H9 (cell line): ENCODE results near the gene SMO. TPM values are rescaled to one million over a fixed set of nuclear protein-coding genes. Genes with fewer than 3 reads are reported as not detected.

Source experiments
- DNase-seq: peaks from one replicate; pipeline ENCODE4 v3.0.0-alpha.2; 2017
- H2AFZ ChIP-seq: one replicate; pipeline ENCODE4 v1.6.1; 2013; ENCODE audit warnings: mild to moderate bottlenecking, low read length, control low read depth, moderate library complexity
- H2AK5ac ChIP-seq: 2 replicates; pipeline ENCODE4 v1.6.1; 2013; ENCODE audit warnings: low read length, control low read depth, mixed read lengths; ENCODE audit not compliant: insufficient read length
- H2BK120ac ChIP-seq: one replicate; pipeline ENCODE4 v1.6.1; 2013; ENCODE audit warnings: low read depth, mild to moderate bottlenecking, low read length, control low read depth, inconsistent platforms; ENCODE audit not compliant: poor library complexity, severe bottlenecking
- H2BK12ac ChIP-seq: 2 replicates; pipeline ENCODE4 v1.6.1; 2013; ENCODE audit warnings: low read length, control low read depth, mixed read lengths, low read depth; ENCODE audit not compliant: insufficient read length
- H2BK15ac ChIP-seq: 2 replicates; pipeline ENCODE4 v1.6.1; 2013; ENCODE audit warnings: low read depth, low read length, control low read depth
- H2BK20ac ChIP-seq: one replicate; pipeline ENCODE4 v1.6.1; 2013; ENCODE audit warnings: low read depth, mild to moderate bottlenecking, low read length, control low read depth, inconsistent platforms; ENCODE audit not compliant: poor library complexity, severe bottlenecking
- H2BK5ac ChIP-seq: 2 replicates; pipeline ENCODE4 v1.6.1; 2013; ENCODE audit warnings: low read length, control low read depth, mixed read lengths; ENCODE audit not compliant: insufficient read length
- H3K14ac ChIP-seq: 2 replicates; pipeline ENCODE4 v1.6.1; 2013; ENCODE audit warnings: low read length, control low read depth; ENCODE audit not compliant: insufficient read depth
- H3K18ac ChIP-seq: 2 replicates; pipeline ENCODE4 v1.6.1; 2013; ENCODE audit warnings: low read depth, mild to moderate bottlenecking, mixed read lengths, low read length, control low read depth; ENCODE audit not compliant: insufficient read length
- H3K23ac ChIP-seq: 2 replicates; pipeline ENCODE4 v1.6.1; 2013; ENCODE audit warnings: low read length, control low read depth, mixed read lengths, low read depth; ENCODE audit not compliant: insufficient read length
- H3K23me2 ChIP-seq: 2 replicates; pipeline ENCODE4 v1.6.1; 2013; ENCODE audit warnings: low read depth, mild to moderate bottlenecking, mixed read lengths, low read length, control low read depth; ENCODE audit not compliant: insufficient read length, poor library complexity, severe bottlenecking
- H3K27ac ChIP-seq: 2 replicates; pipeline ENCODE4 v1.5.1; 2013; ENCODE audit warnings: low read length, control low read depth, mixed read lengths, low read depth; ENCODE audit not compliant: insufficient read length
- H3K27me3 ChIP-seq: 2 replicates; pipeline ENCODE4 v1.6.1; 2013; ENCODE audit warnings: low read length, control low read depth, inconsistent platforms; ENCODE audit not compliant: insufficient read depth
- H3K4ac ChIP-seq: 2 replicates; pipeline ENCODE4 v1.6.1; 2013; ENCODE audit warnings: low read depth, mild to moderate bottlenecking, control low read depth, inconsistent platforms, low read length, moderate library complexity
- H3K4me1 ChIP-seq: 2 replicates; pipeline ENCODE4 v1.6.1; 2013; ENCODE audit warnings: low read length, control low read depth, inconsistent platforms; ENCODE audit not compliant: insufficient read depth
- H3K4me2 ChIP-seq: 2 replicates; pipeline ENCODE4 v1.6.1; 2013; ENCODE audit warnings: low read length, control low read depth, mixed read lengths; ENCODE audit not compliant: insufficient read length, insufficient read depth
- H3K56ac ChIP-seq: 2 replicates; pipeline ENCODE4 v1.6.1; 2013; ENCODE audit warnings: low read depth, mild to moderate bottlenecking, mixed read lengths, low read length, control low read depth; ENCODE audit not compliant: insufficient read length
- H3K79me1 ChIP-seq: 2 replicates; pipeline ENCODE4 v1.6.1; 2013; ENCODE audit warnings: low read depth, mild to moderate bottlenecking, moderate library complexity, low read length, control low read depth, inconsistent platforms; ENCODE audit not compliant: insufficient read depth, poor library complexity, severe bottlenecking
- H3K79me2 ChIP-seq: 2 replicates; pipeline ENCODE4 v1.6.1; 2013; ENCODE audit warnings: low read length, control low read depth, inconsistent platforms; ENCODE audit not compliant: insufficient read depth
- H3K9ac ChIP-seq: 2 replicates; pipeline ENCODE4 v1.6.1; 2013; ENCODE audit warnings: low read length, control low read depth, mixed read lengths; ENCODE audit not compliant: insufficient read length; ENCODE audit errors: extremely low read depth
- H3K9me3 ChIP-seq: one replicate; pipeline ENCODE4 v1.6.1; 2013; ENCODE audit warnings: low read depth, low read length, inconsistent platforms; ENCODE audit not compliant: control insufficient read depth
- H3T11ph ChIP-seq: one replicate; pipeline ENCODE4 v1.6.1; 2013; ENCODE audit warnings: mild to moderate bottlenecking, low read length, control low read depth, inconsistent platforms
- H4K20me1 ChIP-seq: one replicate; pipeline ENCODE4 v1.6.1; 2013; ENCODE audit not compliant: control insufficient read depth, insufficient read length, insufficient read depth
- H4K5ac ChIP-seq: 2 replicates; pipeline ENCODE4 v1.6.1; 2013; ENCODE audit warnings: low read depth, mild to moderate bottlenecking, mixed read lengths, low read length, control low read depth; ENCODE audit not compliant: insufficient read length
- H4K8ac ChIP-seq: replicated peaks from 2 replicates; pipeline ENCODE4 v1.6.1; 2013; ENCODE audit warnings: low read length, control low read depth, mixed read lengths, low read depth; ENCODE audit not compliant: insufficient read length
- H4K91ac ChIP-seq: 2 replicates; pipeline ENCODE4 v1.6.1; 2013; ENCODE audit warnings: low read depth, mild to moderate bottlenecking, moderate library complexity, mixed read lengths, low read length, control low read depth; ENCODE audit not compliant: insufficient read length
- H3K27ac Mint-ChIP-seq, 3 experiments: 2 replicates in 2 of 3; 3 replicates in 1 of 3; pipeline ENCODE4 v1.8.0; 2020 to 2021; ENCODE audit warnings: mixed read lengths in 3 of 3, mild to moderate bottlenecking in 1 of 3, moderate library complexity in 1 of 3
- H3K27me3 Mint-ChIP-seq: 2 replicates; pipeline ENCODE4 v1.8.0; 2021; ENCODE audit warnings: low read depth, mild to moderate bottlenecking, moderate library complexity, mixed read lengths
- H3K36me3 Mint-ChIP-seq, 3 experiments: 2 replicates in 2 of 3; 3 replicates in 1 of 3; pipeline ENCODE4 v1.8.0; 2020 to 2021; ENCODE audit warnings: low read depth in 3 of 3, mixed read lengths in 3 of 3; ENCODE audit not compliant: insufficient read depth in 1 of 3
- H3K4me1 Mint-ChIP-seq, 2 experiments: 2 replicates each; pipeline ENCODE4 v1.8.0; 2020; ENCODE audit warnings: mixed read lengths in 2 of 2
- H3K4me3 Mint-ChIP-seq, 2 experiments: 2 replicates in 1 of 2; 3 replicates in 1 of 2; pipeline ENCODE4 v1.8.0; 2020 to 2021; ENCODE audit warnings: mild to moderate bottlenecking in 2 of 2, mixed read lengths in 2 of 2, moderate library complexity in 1 of 2
- H3K9me3 Mint-ChIP-seq, 2 experiments: 2 replicates in 1 of 2; 3 replicates in 1 of 2; pipeline ENCODE4 v1.8.0; 2020; ENCODE audit warnings: mild to moderate bottlenecking in 2 of 2, mixed read lengths in 2 of 2, moderate library complexity in 1 of 2
- WGBS: extraction: QIAGEN DNeasy Blood & Tissue Kit; methylation state at CpG from one replicate; pipeline ENCODE4 v1.1.7; 2013; ENCODE audit warnings: missing lambda C conversion rate, low lambda C conversion rate, mixed read lengths; ENCODE audit not compliant: insufficient read length; ENCODE audit errors: extremely low coverage; 5-methylcytosine and 5-hydroxymethylcytosine counted together
- total RNA-seq: library from RNA; stranded (reverse); gene quantifications from 2 replicates; pipeline ENCODE4 v1.2.1, GENCODE V29; 2021
- TF ChIP-seq, protein P1 (sequence below): fragments of 200-600 bp; sonication (generic); conservative IDR thresholded peaks from 3 replicates; pipeline ENCODE4 v1.8.0; 2021; ENCODE audit warnings: antibody characterized with exemption, mild to moderate bottlenecking

The SMO gene
- total RNA-seq, 1 experiment from 2014 or later: 66.8 TPM

DNA sequence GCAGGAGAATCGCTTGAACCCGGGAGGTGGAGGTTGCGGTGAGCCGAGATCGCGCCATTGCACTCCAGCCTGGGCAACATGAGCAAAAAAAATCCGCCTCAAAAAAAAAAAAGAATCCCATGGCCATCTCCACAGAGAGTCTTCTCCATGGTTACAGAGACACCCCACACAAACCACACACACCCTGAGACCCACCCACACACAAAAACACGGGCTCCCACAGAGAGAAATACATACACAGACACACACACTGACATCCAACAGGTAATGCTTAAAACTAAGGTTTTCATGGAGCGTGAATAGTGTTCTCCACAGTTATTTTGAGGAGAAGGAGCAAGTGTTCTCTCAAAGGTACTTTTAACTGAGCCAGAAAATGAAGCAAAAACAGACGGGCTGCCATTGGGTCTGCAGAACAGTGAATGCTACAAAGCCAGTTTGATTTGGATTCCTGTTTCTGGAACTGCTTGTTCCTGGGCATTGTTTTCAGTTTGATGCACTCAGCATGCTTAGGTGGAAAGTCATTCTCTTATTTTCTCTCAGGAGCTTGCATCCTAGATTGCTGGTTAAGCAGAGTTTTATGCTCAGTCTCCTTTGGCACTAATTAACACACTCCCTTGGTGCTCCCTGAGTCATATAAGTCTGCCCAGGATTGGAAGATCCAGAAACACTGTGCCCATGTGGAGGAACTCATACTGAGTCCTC, 51.8 kb downstream of the SMO start:
- Histone ChIP-seq H2BK5ac (no peak overlapping the region), H3K9me3 (no peaks in the 10 kb centered on the region), H2AFZ (no peak overlapping the region), H4K20me1 (no peaks in the 10 kb centered on the region), H2BK120ac (no peak overlapping the region), H3K27ac (no peak overlapping the region), H4K5ac (no peak overlapping the region), H2AK5ac (no peak overlapping the region), H2BK20ac (no peak overlapping the region), H3K9ac (no peak overlapping the region), H3K4me1 (no peaks in the 10 kb centered on the region; the same call in 1 of the 2 replicates), H3K79me2 (no peaks in the 10 kb centered on the region), H3K56ac (no peak overlapping the region), H3K4me2 (no peak overlapping the region), H3K18ac (no peak overlapping the region), H3K23me2 (no peaks in the 10 kb centered on the region), H3K14ac (no peak overlapping the region), H3K4ac (no peak overlapping the region), H4K8ac (no peak overlapping the region), H2BK12ac (no peak overlapping the region), H3K23ac (peak overlapping the region; percentile 9), H2BK15ac (no peak overlapping the region), H3K27me3 (no peaks in the 10 kb centered on the region), H4K91ac (no peak overlapping the region), H3T11ph (no peak overlapping the region), H3K79me1 (no peaks in the 10 kb centered on the region)
- H3K36me3 Mint-ChIP-seq: peaks cover 3 to 10% (median 8%) of the 10 kb centered on the region in 3 experiments; a peak in 6 of 7 replicates
- peak overlapping the region; percentile 12 to 29 (median 20); a peak in 3 of 7 replicates for H3K27ac Mint-ChIP-seq
- no peak for DNase-seq
- WGBS: no CpG with 5 or more reads among the region's 10 CpGs
- TF ChIP-seq, protein P1, sequence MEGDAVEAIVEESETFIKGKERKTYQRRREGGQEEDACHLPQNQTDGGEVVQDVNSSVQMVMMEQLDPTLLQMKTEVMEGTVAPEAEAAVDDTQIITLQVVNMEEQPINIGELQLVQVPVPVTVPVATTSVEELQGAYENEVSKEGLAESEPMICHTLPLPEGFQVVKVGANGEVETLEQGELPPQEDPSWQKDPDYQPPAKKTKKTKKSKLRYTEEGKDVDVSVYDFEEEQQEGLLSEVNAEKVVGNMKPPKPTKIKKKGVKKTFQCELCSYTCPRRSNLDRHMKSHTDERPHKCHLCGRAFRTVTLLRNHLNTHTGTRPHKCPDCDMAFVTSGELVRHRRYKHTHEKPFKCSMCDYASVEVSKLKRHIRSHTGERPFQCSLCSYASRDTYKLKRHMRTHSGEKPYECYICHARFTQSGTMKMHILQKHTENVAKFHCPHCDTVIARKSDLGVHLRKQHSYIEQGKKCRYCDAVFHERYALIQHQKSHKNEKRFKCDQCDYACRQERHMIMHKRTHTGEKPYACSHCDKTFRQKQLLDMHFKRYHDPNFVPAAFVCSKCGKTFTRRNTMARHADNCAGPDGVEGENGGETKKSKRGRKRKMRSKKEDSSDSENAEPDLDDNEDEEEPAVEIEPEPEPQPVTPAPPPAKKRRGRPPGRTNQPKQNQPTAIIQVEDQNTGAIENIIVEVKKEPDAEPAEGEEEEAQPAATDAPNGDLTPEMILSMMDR: no peak
- H3K27me3 Mint-ChIP-seq: no peaks in the 10 kb centered on the region
- no peak overlapping the region for H3K4me3 Mint-ChIP-seq
- H3K4me1 Mint-ChIP-seq: peaks cover 7% of the 10 kb centered on the region in 2 experiments
- H3K9me3 Mint-ChIP-seq: peaks cover 3% of the 10 kb centered on the region in 2 experiments; a peak in 3 of 5 replicates
